HG02588 (cell line): ENCODE measurements around the gene PLPPR2.
"Not testable (repeated sequence)": the region's sequence is repeated elsewhere in the genome, so short reads cannot be mapped to it uniquely, and the experiment has no call there.

Source experiments
- ATAC-seq: cut with Tn5 transposase; IDR thresholded peaks from one replicate; pipeline ENCODE4 v1.9.1; 2021; ENCODE audit warnings: mild to moderate bottlenecking, moderate library complexity; ENCODE audit not compliant: unreplicated experiment

The PLPPR2 gene

DNA sequence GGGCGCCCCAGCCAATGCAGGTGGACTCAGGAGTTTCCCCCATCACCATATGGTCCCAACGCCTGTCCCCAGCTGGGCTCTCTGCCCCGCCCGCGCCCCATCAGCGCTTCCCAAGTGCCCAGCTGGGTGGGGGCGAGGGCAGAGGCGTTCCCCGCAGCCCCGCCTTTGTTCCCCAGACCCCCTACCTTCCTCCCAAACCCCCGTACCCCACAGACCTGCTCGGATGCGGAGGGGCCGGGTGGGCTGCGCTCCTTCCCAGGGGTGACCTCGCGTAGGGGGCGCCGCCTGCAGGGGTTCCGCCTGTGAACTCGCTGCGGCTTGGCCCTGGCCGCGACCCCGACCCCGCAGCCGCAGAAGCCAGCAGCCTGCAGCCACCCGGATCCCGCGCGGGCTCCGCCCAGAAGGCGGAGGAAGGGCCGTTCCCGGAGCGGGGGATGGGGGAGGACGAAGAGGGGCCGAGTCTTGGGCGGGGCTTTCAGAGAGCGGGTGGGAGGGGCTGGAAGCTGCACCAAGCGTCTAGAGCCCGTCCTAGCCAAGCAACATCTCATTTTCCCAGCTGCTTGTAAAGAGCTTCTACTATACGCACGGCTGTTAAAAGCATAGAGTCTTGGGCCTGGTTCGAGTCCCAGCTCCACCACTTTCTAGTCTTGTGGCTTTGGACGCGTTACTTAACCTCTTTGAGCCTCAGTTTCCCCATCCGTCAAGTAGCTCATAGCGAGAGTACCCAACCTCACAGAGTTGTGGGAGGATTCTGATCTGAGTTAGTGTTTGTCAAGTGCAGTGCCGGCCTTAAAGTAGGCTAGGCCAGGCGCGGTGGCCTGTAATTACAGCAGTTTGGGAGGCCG, 15.8 kb upstream of the PLPPR2 start, which contains the start of gene RAB3D:
TSS of gene RAB3D (minus strand) at position 404 of the 845 bp plus-strand sequence. CDS start 2,258 bp downstream, outside the sequence.
- ATAC-seq, result peak; percentile 82

DNA sequence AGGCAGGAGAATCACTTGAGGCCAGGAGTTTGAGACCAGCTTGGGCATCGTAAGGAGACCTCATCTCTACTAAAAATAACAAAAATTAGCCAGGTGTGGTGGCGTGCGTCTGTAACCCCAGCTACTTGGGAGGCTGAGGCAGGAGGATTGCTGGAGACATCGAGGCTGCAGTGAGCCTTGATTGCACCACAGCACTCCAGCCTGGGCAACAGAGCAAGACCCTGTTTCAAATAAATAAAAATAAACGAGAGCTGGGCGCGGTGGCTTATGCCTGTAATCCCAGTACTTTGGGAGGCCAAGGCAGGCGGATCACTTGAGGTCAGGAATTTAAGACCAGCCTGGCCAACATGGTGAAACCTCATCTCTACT, 15.1 kb upstream of the PLPPR2 start:
- not testable (repeated sequence) for ATAC-seq

DNA sequence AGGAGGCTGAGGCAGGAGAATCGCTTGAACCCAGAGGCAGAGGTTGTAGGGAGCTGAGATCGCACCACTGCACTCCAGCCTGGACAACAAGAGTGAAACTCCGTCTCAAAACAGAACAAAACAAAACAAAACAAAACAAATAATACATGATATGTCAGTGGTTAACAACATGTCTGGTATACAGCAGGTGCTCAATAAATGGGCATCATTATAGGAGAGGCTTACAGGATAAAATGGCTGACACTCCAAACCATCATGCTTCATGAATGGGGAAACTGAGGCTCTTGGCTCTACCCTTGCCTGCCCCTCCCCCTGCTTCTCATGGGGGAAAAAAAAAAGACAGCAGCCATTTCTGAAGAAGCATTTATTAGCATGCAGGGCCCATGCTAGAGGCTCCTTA, 12.8 kb upstream of the PLPPR2 start:
- ATAC-seq, result no peak

DNA sequence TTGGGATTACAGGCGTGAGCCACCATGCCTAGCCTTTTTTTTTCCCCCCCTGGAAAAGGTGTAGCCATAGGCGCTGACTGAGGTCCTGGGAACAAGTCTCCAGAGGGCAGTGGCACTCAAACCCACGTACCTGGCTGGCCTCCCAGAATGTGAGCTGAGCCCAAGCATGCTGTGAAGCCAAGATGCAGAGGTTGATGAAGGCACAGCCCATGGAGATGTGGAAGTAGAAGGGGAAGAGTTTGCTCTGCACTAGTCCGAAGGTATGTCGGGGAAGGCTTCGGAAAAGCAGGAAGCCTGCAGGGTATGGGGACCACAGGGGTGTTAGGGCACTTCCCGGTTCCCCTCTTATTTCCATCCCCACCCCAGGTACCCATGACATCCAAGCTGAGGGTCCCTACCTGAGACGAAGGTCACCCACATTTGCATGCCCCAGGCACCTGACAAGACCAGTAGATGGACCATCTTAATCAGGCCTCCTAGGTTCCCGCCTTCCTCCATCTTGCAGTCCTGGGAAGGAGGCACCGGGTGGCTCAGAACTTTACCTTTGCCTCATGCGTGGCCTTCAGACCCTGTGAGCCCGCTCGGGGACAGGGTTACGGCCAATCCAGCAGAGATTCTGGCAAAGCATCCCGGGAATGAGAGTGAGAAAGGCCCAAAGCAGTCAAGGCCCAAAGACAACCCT, 10.0 kb upstream of the PLPPR2 start:
- ATAC-seq, result no peak

DNA sequence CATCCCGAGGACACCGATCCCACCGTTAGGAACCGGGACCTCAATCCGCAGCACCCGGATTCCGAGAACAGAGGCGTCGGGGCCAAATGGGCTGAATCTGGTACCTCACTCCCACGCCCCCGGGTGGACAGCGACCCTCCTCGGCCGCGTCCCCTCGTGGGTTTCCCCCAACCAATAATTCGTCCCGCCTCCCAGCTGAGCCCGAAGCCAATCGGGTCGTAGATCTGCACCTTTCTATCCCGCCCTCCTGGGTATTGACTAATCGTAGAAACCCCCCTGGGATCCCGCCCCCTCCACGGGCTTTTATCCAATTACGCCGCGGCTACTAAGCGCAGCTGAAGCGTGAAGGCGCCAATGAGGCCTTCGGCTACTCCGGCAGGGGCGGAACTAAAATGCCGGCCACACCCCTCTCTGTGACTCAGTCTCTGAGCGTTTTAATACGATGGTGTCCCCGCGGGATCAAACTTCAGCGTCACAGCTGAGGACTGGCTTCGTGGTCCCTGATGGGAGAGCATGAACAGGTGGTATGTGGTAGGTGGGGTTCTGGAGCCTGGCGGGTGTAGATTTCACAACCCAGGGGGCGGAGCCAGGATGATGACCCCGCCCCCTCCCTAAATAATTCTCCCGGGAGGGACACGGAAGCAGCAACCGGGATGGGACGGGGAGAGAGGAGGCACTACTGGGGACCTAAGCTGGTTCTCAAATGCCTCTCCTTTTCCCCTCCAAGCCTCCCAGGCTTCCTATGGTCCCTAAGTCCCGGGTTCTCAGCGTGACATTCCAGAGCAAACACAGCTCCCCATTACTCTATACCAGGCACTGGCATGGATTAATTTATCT, 8.9 kb upstream of the PLPPR2 start, which contains the start of the genes CCDC159 and TMEM205:
TSS of gene CCDC159 (plus strand) at position 416 of the 837 bp plus-strand sequence. CDS start at position 504, 88 bp downstream.
TSS of gene TMEM205 (minus strand) at position 165 of the 837 bp plus-strand sequence. CDS start 649 bp downstream, outside the sequence.
- ATAC-seq, result peak; percentile 88

DNA sequence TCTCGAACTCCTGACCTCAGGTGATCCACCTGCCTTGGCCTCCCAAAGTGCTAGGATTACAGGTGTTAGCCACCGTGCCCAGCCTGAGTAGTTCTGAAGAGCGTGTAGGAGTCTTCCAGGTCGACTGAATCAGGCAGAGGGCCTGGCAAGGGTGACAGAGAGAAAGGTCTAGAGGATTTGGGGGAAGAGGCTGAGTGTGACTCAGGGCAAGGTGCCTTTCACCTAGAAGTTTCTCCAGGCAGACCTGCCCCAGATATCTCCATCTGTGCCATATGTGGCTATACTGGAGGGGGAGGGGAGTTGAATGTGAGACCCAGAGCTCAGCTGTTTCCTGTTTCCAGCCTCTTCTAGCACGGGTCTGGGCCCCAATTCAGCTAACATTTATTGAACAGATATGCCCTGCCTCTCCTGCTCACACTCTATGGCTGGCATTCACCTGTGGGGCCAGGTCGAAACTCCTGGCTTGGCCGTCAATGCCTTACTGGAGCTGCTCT, 7.6 kb upstream of the PLPPR2 start:
- ATAC-seq, result no peak

DNA sequence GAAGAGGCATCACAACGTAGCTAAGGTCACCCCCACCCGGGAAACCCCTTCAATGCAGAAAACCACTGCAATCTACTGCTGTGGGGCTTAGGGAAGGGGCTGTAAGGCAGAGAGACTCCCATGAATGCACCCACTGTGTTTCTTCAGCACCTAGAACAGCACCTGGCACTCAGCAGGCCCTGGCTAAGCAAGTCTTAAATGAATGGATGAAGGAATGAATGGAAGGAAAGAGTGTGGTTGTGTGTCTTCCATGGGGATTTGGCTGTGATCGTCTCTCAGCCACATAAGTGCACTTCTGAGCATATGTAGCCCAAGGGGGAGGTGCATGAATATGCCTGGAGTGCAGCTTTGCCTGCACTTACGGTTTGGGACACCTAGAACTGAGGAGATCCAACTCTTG, 6.1 kb upstream of the PLPPR2 start:
- ATAC-seq, result no peak

DNA sequence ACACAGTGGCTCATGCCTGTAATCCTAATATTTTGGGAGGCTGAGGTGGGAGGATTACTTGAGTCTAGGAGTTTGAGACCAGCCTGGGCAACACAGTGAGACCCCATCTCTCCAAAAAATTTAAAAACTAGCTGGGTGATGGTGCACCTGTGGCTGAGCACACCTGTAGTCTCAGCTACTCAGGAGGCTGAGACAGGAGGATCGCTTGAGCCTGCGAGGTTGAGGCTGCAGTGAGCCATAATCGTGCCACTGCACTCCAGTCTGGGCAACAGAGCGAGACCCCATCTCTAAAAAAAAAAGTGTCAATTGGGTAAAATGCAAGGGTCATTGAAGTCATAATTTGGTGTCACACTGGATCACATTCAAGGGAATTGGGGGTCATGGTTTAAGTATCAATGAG, 1.1 kb upstream of the PLPPR2 start:
- not testable (repeated sequence) for ATAC-seq

DNA sequence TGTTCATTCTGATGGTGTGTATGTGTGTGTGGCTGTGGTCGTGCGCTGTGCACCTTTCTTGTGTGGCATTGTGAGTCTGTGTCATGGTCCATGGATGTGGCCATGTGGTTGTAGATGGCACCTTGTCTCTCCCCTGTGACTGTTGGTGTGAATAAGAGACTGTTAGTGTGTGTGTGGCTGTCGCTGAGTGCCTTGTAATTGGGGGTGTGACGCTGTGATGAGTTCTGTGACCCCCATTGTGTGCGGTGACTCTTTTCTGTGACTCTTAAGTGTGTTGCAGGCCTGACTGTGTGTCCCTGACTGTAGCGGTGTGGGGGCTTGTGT, 804 bp downstream of the PLPPR2 start:
- no peak for ATAC-seq

DNA sequence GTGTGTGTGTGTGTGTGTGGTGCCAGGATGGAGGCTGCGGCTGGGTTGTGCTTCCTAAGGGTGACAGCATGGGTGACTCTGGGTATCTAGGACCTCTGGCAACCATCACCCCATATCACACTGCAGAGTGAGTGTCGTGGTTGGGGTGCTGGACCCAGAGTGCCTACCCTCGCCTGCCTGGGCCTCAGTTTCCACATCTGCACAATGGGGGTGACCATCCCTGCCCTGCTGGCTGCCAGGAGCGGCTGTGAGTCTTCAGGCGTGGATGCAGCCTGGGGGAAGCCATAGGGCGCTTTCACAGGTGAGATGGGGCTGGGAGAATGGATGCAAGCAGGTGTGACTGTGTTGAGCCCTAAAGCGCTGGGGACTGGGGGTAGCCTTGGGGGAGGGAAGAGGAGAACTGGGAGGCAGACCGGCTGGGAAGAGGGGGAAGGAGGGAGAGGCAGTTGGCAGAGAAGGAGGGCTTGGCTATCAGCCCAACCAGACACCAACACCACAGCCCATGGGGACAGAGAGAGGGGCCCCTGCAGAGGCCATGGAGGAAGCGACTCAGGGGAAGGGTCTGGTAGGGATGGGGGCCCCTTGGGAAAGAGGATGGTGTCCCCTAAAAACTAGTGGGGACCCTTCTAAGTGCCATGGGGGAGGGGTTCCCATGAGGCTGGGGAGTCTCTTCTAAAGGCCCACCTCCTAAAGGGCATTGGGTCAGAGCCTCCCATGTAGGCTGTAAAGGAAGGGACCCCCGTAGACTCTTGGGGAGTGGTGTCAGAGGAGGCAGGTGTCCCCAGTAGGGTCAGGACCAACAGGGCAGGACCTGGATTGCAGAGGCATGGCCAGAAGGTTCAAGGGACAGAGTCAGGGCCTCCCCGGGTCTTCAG, 1.7 kb downstream of the PLPPR2 start:
- no peak for ATAC-seq

DNA sequence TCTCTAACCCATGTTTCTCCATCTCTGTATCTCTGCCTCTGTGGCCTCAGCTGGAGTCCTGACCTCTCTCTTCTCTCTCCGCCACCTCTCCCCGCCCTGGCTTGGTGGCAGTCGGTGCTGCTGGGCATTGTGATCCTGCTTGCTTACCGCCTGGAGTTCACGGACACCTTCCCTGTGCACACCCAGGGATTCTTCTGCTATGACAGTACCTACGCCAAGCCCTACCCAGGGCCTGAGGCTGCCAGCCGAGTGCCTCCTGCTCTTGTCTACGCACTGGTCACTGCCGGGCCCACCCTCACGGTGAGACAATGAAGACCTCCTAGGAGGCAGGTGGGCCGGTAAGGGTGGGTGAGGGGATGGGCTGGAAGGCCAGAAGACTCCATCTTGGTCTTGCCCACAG, 4.2 kb downstream of the PLPPR2 start:
- ATAC-seq, result no peak

DNA sequence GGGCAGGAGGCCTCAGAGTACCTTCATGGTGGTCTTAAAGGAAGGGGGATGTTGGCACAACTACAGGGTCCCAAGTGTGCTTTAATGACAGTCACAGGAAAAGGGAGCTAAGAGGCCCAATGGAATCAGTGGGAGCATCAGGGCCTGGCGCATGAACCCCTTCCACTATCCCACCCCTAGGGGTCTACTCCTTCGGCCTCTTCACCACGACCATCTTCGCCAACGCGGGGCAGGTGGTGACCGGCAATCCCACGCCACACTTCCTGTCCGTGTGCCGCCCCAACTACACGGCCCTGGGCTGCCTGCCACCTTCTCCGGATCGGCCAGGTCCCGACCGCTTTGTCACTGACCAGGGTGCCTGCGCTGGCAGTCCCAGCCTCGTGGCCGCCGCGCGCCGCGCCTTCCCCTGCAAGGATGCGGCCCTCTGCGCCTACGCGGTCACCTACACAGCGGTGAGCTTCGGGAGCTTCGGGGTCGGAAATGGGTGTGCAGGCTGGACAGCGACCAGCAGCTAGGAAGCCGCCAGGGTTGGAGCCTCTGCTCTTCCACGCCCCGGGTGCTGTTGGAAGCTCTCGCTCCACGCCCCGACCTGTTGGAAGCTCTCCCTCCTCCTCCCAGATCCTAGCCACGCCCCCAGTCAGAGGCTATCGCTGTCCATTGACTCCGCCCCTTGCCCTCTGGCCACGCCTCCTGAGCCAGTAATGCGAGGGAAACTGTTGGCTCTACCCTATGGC, 6.0 kb downstream of the PLPPR2 start:
- no peak for ATAC-seq

DNA sequence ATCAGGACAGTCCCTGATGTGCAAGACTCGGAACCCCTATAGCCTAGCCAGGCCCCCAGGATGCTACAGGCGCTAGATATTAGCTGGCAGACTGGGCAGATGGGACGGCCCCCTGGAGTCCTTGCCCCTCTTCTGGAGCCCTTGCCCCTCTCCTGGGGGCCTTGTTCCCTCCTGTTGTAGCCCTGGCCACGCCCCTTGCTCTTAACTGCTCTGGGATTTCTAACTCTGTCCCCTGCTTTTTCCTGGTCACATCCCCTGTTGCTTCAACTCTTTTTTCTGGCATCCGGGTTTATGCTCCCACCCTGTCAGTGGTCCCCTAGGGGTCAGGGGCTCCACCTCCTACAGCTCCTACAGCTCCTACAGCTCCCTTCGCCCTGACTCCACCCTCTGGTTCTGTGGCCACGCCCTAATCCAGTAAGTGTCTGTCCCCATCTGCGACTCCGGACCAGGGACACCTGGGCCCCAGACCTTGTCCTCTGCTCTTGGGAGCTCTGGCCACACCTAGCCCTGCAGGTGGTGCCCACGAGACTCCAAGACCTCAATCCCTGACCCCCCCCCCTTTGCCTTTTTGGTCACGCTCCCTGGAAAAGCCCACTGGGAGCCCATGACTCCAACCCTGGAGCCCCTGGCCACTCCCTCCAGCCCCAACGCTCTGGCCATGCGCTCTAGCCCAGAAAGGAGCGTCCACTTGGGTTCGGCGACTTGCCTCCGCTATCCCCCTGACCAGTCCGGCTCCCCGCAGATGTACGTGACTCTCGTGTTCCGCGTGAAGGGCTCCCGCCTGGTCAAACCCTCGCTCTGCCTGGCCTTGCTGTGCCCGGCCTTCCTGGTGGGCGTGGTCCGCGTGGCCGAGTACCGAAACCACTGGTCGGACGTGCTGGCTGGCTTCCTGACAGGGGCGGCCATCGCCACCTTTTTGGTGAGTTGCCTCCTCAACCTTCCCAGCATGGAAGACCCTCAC, 6.8 kb downstream of the PLPPR2 start:
- no peak for ATAC-seq

DNA sequence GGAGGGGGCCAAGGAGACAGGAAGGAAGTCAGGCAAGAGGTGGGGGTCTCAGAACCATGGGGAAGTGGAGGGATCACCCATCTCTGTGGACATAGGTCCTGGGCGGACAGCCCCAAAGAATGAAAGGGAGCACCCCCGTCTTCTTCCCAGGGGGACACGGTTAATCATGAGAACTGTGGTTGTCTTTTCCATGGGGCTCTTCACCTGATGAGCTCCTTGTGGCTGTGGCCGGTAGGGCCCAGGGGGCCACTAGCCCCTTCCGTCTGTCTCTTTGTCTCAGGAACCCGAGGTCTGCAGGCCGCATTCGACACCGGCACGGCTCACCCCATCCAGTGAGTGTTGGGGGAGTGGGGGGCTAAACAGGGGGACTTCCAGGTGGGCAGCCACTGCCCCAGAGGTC, 8.6 kb downstream of the PLPPR2 start:
- no peak for ATAC-seq

DNA sequence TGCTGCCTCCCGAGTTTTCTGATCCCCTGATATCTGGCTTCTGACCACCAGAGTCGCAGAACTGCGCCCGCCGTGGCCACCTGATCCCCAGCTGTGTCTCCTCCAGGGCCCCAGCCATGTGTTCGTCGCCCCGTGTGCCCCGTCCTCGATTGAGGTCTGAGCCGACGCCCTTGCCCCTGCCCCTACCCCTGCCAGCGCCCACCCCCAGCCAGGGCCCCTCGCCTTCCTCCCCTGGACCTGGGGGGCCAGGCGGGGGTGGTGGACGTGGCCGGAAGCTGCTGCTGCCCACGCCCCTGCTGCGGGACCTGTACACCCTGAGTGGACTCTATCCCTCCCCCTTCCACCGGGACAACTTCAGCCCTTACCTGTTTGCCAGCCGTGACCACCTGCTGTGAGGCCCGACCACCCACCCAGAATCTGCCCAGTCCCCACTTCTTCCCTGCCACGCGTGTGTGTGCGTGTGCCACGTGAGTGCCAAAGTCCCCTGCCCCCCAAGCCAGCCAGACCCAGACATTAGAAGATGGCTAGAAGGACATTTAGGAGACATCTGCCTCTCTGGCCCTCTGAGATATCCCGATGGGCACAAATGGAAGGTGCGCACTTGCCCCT, 9.2 kb downstream of the PLPPR2 start:
- ATAC-seq, result no peak

DNA sequence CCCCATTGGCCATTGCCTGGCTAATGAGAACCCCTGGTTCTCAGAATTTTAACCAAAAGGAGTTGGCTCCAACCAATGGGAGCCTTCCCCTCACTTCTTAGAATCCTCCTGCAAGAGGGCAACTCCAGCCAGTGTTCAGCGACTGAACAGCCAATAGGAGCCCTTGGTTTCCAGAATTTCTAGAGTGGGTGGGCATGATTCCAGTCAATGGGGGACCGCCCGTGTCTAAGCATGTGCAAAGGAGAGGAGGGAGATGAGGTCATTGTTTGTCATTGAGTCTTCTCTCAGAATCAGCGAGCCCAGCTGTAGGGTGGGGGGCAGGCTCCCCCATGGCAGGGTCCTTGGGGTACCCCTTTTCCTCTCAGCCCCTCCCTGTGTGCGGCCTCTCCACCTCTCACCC, 9.7 kb downstream of the PLPPR2 start:
- no peak for ATAC-seq

DNA sequence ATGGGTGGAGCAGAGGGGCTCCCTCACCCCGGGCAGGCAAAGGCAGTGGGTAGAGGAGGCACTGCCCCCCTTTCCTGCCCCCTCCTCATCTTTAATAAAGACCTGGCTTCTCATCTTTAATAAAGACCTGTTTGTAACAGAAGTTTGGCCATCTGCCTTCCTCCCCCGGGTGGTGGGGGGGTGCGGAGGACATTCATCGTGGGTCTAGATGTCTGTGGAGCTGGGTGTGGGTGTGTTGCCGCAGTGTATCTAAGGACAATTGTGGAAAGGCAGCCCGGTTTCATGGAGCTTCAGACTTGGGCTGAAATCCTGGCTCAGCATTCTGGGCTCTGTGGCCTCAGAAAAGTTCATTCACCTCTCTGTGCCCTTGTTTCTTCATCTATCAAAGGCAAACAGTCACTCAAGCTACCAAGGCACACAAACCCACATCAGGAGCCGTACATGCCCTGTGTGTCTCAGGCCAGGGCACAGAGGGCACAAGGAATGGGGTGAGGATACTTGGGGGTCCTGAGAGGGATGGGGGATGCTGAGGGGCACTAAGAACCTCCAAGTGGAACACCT, 10.4 kb downstream of the PLPPR2 start:
- ATAC-seq, result no peak

DNA sequence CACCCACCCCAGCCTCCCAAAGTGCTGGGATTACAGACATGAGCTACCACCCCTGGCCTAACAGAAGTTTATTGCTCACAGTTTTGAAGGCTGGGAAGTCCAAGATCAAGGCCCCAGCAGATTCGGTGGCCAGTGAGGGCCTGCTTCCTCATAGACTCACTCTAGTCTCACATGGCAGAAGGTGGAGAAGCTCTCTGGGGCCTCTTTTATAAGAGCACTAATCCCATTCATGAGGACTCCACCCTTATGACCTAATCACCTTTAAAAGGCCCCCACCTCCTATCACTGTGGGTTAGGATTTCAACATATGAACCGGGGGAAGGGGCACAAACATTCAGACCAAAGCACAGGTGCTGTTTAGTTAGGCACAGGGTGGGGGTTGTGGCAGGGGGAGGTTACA, 12.3 kb downstream of the PLPPR2 start:
- ATAC-seq, result no peak
